Activated T-cell treated with anti-CD3 and anti-CD28 coated beads, Interleukin-2, amount 50 U/mL, for 4 hours (primary cell): ENCODE results near the gene NRXN3. TPM values are rescaled to one million over a fixed set of nuclear protein-coding genes. Genes with fewer than 3 reads are reported as not detected.

ENCODE experiments used
- ATAC-seq, 2 donors: fragments of 200-7000 bp; cut with Tn5 transposase; one replicate each; pipeline ENCODE4 v1.10.0; 2021
- DNase-seq: peaks from one replicate; pipeline ENCODE4 v3.0.0-alpha.2; 2020
- H3K27me3 Mint-ChIP-seq: one replicate; pipeline ENCODE4 v1.8.0; 2021; ENCODE audit warnings: low read depth, mixed read lengths
- H3K36me3 Mint-ChIP-seq: one replicate; pipeline ENCODE4 v1.8.0; 2022; ENCODE audit warnings: mixed read lengths; ENCODE audit not compliant: insufficient read depth
- H3K4me1 Mint-ChIP-seq: one replicate; pipeline ENCODE4 v1.8.0; 2021; ENCODE audit warnings: low read depth, mixed read lengths
- H3K4me3 Mint-ChIP-seq: one replicate; pipeline ENCODE4 v1.8.0; 2021; ENCODE audit warnings: mild to moderate bottlenecking, moderate library complexity, mixed read lengths
- H3K9me3 Mint-ChIP-seq: one replicate; pipeline ENCODE4 v1.8.0; 2021; ENCODE audit warnings: mixed read lengths
- total RNA-seq, 3 donors: library from RNA; stranded (reverse); gene quantifications; one replicate each; pipeline ENCODE4 v1.2.1, GENCODE V29; 2021

The NRXN3 gene
- total RNA-seq, 3 donors from 2014 or later = not detected

DNA sequence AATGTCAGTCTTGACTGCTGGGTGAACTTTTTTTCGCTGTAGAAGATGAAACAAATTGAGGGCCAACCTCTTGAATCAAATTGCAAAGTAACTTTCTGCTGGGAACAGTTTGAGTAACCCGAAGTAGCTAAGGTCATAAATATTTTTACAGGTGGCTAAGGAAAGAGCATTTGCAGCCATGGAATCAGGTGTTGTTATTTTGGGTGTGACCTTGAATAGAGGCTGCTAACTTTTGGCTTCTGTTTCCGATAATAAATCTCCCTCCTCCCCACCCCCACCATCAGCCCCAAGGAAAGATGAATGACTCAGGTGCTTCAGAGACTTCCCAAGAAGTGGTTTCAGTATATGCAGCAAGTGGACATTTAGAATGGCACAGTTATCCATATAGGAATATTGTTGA is 1469.4 kb downstream of the NRXN3 start:
- Mint-ChIP-seq H3K9me3 (no peaks in the 10 kb centered on the region), H3K27me3 (no peaks in the 10 kb centered on the region), H3K4me1 (no peaks in the 10 kb centered on the region), H3K36me3 (no peaks in the 10 kb centered on the region), H3K4me3 (no peak overlapping the region)
- no peak for DNase-seq
- no peak for ATAC-seq

DNA sequence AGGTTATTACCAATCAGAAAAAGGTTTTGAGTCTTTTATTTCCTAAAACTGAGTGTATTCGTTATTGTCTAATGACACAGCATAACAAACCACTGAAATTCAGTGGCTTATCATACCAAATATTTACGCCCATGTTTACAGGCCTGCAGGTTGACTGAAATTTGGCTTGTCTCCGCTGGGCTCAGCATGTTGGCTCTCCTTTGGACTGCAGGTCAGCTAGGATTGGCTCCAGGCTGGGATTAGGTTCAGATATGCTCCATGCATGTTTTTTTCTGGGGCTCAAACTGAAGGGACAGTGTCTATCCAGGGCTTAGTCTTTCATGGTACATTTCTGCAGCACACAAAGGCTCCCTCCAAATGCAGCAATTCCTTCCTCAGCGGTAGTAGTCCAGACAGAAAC is 1471.2 kb downstream of the NRXN3 start:
- Mint-ChIP-seq H3K27me3 (no peaks in the 10 kb centered on the region), H3K9me3 (no peaks in the 10 kb centered on the region), H3K4me3 (no peak overlapping the region), H3K36me3 (no peaks in the 10 kb centered on the region), H3K4me1 (no peaks in the 10 kb centered on the region)
- DNase-seq = no peak
- no peak for ATAC-seq

DNA sequence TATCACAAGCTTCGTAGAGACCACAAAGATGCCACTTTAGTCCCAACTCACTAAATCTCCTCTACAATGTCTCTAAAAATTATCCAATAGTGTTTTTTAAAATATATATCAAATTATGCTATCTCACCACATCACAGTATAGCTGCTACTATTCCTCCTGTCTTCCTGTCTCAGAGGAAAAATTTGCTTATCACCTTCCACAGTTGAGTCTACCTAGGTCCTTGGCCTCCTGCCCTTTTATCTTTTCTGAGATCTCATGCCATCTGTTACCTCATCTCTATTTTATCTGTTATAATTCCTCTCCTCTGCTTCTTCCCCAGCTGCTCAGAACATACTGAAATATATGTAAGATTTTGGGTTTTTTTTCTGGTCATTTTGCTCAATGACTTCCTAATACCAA is 1473.0 kb downstream of the NRXN3 start:
- H3K9me3 Mint-ChIP-seq = no peaks in the 10 kb centered on the region
- DNase-seq = no peak
- no peak for ATAC-seq
- no peak overlapping the region for H3K4me3 Mint-ChIP-seq
- H3K4me1 Mint-ChIP-seq = no peaks in the 10 kb centered on the region
- no peaks in the 10 kb centered on the region for H3K27me3 Mint-ChIP-seq
- H3K36me3 Mint-ChIP-seq = no peaks in the 10 kb centered on the region

DNA sequence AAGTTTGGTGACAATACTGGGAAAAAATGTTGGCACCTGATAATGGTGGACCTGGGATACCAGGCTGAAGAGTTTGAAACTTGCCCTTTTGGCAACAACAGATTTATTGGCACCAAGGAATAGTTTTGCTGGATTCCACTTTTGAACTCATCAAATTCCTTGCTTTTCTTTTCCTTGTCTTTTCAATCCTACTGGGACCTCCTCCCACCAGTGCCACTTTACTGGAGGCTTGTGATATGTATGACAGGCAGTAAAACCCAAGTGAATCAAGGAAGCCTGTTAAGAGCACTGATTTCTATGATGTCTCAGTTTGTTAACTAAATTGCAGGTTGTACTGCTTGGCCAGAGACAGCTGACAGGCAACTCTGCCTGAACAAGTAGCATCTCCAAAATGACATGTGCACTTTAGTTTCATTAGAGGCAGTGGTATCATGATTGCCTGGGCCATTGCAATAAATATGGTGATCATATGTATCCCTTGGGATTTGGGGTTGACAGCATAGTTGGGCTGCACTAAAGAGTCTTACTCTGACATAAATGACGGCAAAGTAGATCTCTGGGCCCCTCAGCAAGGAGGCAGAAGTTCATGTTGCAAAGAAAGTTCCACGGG is 1475.7 kb downstream of the NRXN3 start:
- DNase-seq (no peak), ATAC-seq (no peak)
- H3K9me3 Mint-ChIP-seq = no peaks in the 10 kb centered on the region
- no peak overlapping the region for H3K4me3 Mint-ChIP-seq
- H3K4me1 Mint-ChIP-seq = no peaks in the 10 kb centered on the region
- H3K27me3 Mint-ChIP-seq = no peaks in the 10 kb centered on the region
- H3K36me3 Mint-ChIP-seq = no peaks in the 10 kb centered on the region

DNA sequence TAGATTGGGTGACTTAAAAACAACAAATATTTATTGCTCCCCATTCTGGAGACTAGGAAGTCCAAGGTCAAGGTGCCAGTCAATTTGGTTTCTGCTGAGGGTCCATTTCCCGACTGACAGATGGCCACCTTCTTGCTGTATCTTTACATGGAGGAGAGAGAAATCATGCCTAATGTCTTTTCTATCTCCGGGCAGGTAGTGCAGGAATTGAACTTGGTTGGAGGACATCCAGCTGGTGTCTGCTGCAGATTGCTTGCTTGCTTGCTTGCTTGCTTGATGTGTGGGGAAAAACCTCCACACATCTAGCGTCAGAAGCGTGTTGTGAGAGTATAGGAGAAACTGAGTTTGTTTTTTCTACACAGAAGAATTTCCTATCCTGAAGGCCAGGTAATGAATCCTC is 1479.7 kb downstream of the NRXN3 start:
- ATAC-seq (no peak), DNase-seq (no peak)
- H3K4me3 Mint-ChIP-seq = no peak overlapping the region
- no peaks in the 10 kb centered on the region for H3K4me1 Mint-ChIP-seq
- H3K36me3 Mint-ChIP-seq = no peaks in the 10 kb centered on the region
- no peaks in the 10 kb centered on the region for H3K27me3 Mint-ChIP-seq
- peaks cover 6% of the 10 kb centered on the region for H3K9me3 Mint-ChIP-seq

DNA sequence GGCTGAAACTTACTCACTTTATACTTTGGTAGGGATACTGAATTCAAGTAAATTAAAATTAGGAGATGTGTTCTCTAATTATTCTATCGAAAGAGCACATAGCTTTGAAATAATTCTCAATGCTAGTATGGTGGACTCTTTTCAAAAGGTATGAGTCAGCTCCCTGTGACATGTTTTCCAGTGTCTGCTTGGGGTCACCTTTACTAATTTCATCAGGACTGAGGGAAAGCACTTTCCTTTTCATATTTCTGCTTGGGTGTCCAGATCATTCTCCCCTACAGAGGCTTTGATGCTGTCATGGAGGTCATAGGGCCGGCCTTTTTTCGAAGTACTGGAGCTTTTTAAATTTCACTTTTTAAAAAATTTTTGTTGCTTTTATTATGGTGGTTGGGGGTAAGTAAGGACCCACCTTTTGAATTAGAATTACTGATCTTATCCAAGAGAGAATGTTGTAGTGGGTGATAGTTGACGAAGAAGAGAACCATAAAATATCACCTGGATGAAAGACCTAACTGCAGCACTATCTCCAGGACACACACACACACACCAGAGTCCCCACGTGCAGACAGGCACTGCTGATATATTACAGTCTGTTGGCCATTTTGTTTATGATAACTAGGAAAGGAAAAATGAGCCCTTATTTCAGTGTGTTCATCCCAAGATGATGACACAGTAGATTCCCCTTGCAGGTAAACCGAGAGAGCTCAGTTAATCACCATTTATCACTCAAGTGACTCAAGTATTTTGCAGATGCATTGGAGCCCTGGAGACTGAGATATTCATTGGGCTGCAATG is 1482.5 kb downstream of the NRXN3 start:
- H3K4me3 Mint-ChIP-seq = no peak overlapping the region
- no peak for DNase-seq
- no peaks in the 10 kb centered on the region for H3K4me1 Mint-ChIP-seq
- peaks cover 9% of the 10 kb centered on the region for H3K9me3 Mint-ChIP-seq
- no peak for ATAC-seq
- no peaks in the 10 kb centered on the region for H3K36me3 Mint-ChIP-seq
- H3K27me3 Mint-ChIP-seq = no peaks in the 10 kb centered on the region

DNA sequence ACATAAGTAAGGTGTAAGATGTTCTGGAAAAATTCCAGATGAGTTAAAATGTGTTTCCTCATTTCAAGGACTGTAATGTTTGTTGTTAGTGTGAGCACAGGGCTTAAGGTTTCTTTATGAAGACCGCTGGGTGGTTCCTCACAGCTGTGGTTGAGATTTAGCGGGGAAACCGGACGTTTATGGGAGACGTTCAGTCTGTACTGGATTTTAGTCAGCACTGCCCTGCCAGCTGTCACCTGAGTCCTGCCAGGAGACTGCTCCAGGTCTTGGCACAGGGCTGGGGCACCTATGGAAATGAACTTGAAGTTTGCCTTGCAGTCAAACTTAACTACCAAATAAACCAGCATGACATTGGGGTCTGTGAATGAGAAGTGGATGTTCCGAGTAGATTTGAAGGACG is 1485.9 kb downstream of the NRXN3 start:
- H3K4me3 Mint-ChIP-seq = no peak overlapping the region
- peaks cover 9% of the 10 kb centered on the region for H3K9me3 Mint-ChIP-seq
- no peaks in the 10 kb centered on the region for H3K4me1 Mint-ChIP-seq
- ATAC-seq (no peak), DNase-seq (no peak)
- H3K27me3 Mint-ChIP-seq = no peaks in the 10 kb centered on the region
- H3K36me3 Mint-ChIP-seq = no peaks in the 10 kb centered on the region

DNA sequence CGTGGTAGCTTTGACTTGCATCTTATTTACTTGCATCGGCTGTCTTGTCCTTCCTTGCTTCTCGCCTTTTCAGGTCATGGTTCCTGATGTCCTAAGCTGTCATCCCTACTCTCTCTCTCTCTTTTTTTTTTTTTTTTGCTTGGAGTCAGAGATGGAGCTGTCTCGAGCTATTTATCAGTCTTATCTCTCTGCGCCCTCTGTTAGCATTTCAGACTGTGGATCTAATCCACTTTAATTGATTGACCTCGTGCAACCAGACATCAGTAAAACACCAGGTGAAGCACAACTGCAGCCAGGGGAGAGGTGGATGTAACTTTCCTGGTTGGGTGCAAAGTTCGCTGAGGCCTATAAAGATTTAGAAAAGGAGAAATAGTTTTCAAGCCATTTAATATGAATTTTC is 1486.3 kb downstream of the NRXN3 start:
- H3K4me3 Mint-ChIP-seq = no peak overlapping the region
- no peak for DNase-seq
- H3K27me3 Mint-ChIP-seq = no peaks in the 10 kb centered on the region
- no peaks in the 10 kb centered on the region for H3K4me1 Mint-ChIP-seq
- ATAC-seq = no peak
- no peaks in the 10 kb centered on the region for H3K36me3 Mint-ChIP-seq
- peaks cover 9% of the 10 kb centered on the region for H3K9me3 Mint-ChIP-seq

DNA sequence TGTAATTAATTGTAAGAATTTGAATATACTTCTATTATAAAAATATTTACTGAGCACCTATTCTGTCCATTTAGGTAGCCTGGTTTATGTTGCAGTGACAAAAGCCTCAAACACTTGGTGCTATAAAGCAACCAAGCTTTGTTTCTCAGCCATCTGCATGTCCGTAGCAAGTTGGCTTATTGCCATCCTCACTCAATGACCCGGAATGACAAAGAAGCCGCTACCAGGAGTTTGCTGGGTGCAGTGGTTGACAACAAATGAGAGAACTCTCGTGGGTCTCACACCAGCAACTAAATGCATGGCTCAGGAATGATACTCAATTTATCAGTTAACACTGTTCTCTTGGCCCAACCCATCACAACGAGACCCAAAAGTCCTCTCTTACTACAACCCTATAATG is 1488.0 kb downstream of the NRXN3 start:
- ATAC-seq (no peak), DNase-seq (no peak)
- H3K4me1 Mint-ChIP-seq = no peaks in the 10 kb centered on the region
- H3K36me3 Mint-ChIP-seq = no peaks in the 10 kb centered on the region
- no peak overlapping the region for H3K4me3 Mint-ChIP-seq
- H3K27me3 Mint-ChIP-seq = no peaks in the 10 kb centered on the region
- peaks cover 9% of the 10 kb centered on the region for H3K9me3 Mint-ChIP-seq

DNA sequence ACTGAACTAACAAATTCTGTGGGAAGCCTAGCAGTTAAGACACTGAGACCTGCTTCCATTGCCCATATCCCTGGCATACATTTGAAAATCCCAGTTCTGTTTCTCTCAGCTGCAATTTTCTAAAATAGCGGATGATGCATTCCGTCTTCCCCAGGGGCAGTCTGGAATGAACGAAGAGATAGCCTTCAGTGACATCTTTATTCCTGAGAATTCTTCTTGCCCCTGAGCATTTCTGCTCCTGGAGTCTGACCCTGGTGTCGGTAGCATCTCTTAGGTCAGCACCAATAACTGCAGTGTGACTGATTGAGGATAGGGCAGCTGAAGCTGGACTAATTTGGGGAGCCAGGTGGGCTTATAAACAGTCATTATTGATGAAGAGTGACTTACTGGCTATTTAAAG is 1488.6 kb downstream of the NRXN3 start:
- ATAC-seq = no peak
- no peaks in the 10 kb centered on the region for H3K4me1 Mint-ChIP-seq
- no peak for DNase-seq
- H3K27me3 Mint-ChIP-seq = no peaks in the 10 kb centered on the region
- peaks cover 9% of the 10 kb centered on the region for H3K9me3 Mint-ChIP-seq
- no peak overlapping the region for H3K4me3 Mint-ChIP-seq
- H3K36me3 Mint-ChIP-seq = no peaks in the 10 kb centered on the region

DNA sequence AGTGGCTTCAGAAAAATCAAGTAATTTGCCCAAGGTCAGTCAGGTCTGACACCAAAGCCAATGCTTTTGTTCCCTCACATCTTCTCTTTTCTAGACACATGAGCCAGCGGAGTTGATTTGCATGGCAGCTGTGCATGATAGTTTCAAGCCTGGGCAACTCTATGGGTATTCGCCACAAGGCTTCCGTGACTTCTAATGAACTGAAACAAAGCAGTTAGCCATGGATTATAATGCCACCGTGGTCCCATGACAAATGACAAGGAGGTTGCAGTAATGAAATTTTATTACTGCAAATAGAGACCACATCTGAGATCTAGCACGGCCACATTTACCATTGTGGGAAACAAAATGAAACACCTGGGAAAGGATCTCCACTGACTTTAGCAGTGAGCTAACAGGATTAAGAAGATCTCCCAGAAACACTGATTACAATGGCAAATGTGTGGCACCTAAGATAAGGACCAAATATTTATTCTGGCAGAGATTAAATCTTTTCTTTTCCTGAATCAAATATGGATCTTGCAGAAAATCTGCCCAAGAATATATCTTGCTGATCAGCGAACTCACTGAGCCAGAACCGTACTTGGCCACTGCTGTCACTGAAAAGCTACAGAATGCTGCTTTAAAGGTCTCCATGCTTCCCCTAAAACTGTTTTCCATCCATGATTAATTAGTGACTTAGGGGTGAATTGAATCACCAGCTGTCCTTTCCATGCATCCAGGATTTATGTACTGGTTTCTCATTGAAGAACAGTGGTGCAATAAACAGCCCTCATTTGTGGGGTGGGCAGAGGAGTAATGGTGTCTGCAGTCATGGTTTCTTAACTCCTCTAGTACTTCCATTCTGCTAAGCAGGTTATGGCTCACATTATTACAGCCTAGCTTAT is 1490.1 kb downstream of the NRXN3 start:
- DNase-seq (no peak), ATAC-seq (no peak)
- H3K4me1 Mint-ChIP-seq = no peaks in the 10 kb centered on the region
- H3K27me3 Mint-ChIP-seq = no peaks in the 10 kb centered on the region
- no peaks in the 10 kb centered on the region for H3K36me3 Mint-ChIP-seq
- H3K4me3 Mint-ChIP-seq = no peak overlapping the region
- no peaks in the 10 kb centered on the region for H3K9me3 Mint-ChIP-seq

DNA sequence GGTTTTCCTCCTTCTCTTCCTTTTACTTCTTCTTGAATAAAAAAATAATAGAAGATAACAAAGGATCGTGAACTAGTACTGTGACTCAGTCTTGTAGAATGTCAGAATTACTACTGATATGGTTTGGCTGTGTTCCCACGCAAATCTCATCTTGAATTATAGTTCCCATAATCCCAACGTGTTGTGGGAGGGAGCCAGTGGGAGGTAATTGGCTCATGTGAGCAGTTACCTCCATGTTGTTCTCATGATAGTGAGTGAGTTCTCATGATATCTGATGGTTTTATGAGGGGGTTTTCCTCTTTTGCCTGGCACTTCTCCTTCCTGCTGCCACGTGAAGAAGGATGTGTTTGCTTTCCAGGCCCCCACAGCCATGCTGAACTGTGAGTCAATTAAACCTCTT is 1491.6 kb downstream of the NRXN3 start:
- DNase-seq (no peak), ATAC-seq (no peak)
- H3K4me1 Mint-ChIP-seq = no peaks in the 10 kb centered on the region
- H3K9me3 Mint-ChIP-seq = no peaks in the 10 kb centered on the region
- H3K36me3 Mint-ChIP-seq = no peaks in the 10 kb centered on the region
- no peaks in the 10 kb centered on the region for H3K27me3 Mint-ChIP-seq
- H3K4me3 Mint-ChIP-seq = no peak overlapping the region

DNA sequence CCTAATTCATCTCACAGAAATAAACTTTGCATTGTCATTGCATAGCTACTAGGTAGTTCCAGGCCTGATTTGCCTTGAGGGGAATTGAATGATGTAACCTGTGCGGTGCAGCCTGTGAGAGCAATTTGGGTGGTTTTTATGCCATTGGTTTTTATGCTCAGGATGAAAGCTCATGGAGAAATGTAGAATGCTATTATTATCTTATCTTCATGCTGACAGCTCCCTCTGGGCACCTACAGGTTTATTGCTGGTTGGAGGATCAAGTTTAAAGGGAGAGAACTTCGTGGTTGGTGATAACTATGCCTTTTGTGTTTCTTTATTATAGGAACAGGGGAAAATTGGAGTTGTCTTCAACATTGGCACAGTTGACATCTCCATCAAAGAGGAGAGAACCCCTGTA is 1493.3 kb downstream of the NRXN3 start:
- DNase-seq = no peak
- no peak overlapping the region for H3K4me3 Mint-ChIP-seq
- no peaks in the 10 kb centered on the region for H3K27me3 Mint-ChIP-seq
- no peaks in the 10 kb centered on the region for H3K36me3 Mint-ChIP-seq
- no peaks in the 10 kb centered on the region for H3K9me3 Mint-ChIP-seq
- H3K4me1 Mint-ChIP-seq = no peaks in the 10 kb centered on the region
- no peak for ATAC-seq

DNA sequence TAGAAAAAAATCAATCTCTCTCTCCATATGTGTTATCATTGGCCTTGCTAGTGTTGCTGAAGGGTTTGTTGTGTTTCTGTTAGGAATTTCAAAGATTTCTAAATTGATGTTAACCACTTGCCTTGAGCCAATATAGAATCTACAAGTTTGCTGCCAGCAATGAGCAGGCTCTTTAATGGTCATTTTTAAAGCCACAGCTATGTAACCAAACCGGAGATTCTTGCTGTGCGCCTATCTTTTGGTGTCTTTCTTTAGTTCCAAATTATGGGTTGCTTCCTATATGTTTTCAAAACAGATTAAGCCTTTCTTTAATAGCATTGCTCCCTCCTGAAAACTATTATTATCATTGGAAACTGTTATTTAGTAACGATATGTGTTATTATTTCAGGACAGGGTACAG is 1495.4 kb downstream of the NRXN3 start:
- DNase-seq (no peak), ATAC-seq (no peak)
- Mint-ChIP-seq H3K36me3 (no peaks in the 10 kb centered on the region), H3K27me3 (no peaks in the 10 kb centered on the region), H3K9me3 (no peaks in the 10 kb centered on the region), H3K4me3 (no peak overlapping the region), H3K4me1 (no peaks in the 10 kb centered on the region)

DNA sequence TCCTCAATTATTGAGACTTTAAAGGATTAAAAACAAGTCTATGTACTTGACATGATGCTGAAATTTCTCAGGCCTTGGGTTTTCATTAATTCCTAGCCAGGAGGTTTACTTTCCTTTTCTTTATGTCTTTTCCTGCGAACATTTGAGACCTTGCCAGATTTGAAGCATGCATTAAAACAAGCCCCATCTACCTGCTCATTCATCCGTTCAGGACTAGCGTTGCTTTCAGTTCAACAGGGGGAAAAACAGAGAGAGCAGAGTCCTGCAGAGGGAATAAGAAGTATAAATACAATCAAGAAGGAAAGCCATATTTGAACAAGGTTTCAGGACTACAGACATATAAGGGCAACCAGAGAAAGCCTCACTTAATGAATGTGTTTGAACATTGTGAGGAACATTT is 1498.8 kb downstream of the NRXN3 start:
- no peak overlapping the region for H3K4me3 Mint-ChIP-seq
- ATAC-seq (no peak), DNase-seq (no peak)
- no peaks in the 10 kb centered on the region for H3K9me3 Mint-ChIP-seq
- no peaks in the 10 kb centered on the region for H3K36me3 Mint-ChIP-seq
- H3K27me3 Mint-ChIP-seq = no peaks in the 10 kb centered on the region
- H3K4me1 Mint-ChIP-seq = no peaks in the 10 kb centered on the region
